Sigmoid colon (tissue), 7 donors: Measurements from ENCODE around the gene STRA6. TPM values are rescaled to one million over a fixed set of nuclear protein-coding genes. Genes with fewer than 3 reads are reported as not detected.

Source experiments
- DNase-seq: peaks from one replicate; pipeline ENCODE4 v3.0.0-alpha.2; 2019
- H3K27ac ChIP-seq, 4 donors: fragments of 200-600 bp; sonication (generic); one replicate each; pipeline ENCODE4 v1.5.1; 2016 to 2019; ENCODE audit warnings: mild to moderate bottlenecking in 1 of 4
- H3K27me3 ChIP-seq, 3 donors: fragments of 200-600 bp; sonication (generic); one replicate each; pipeline ENCODE4 v1.5.1; 2019; ENCODE audit warnings: mild to moderate bottlenecking in 1 of 3
- H3K36me3 ChIP-seq, 4 donors: fragments of 200-600 bp; sonication (generic); one replicate each; pipeline ENCODE4 v1.5.1; 2016 to 2019
- H3K4me1 ChIP-seq, 4 donors: fragments of 200-600 bp; sonication (generic); one replicate each; pipeline ENCODE4 v1.5.1; 2017 to 2019
- H3K4me3 ChIP-seq, 4 donors: fragments of 200-600 bp; sonication (generic); one replicate each; pipeline ENCODE4 v1.5.1; 2017 to 2019; ENCODE audit warnings: mild to moderate bottlenecking in 2 of 4, moderate library complexity in 1 of 4
- H3K9me3 ChIP-seq, 4 donors: fragments of 200-600 bp in 3 of 4; sonication (generic) in 3 of 4; one replicate each; pipeline versions ENCODE4 v1.5.1 to v1.6.1; 2013 to 2019
- EP300 ChIP-seq, 4 donors: sonication (generic); formaldehyde crosslinking; IDR thresholded peaks; one replicate each; pipeline ENCODE4 v1.6.1; 2017; ENCODE audit warnings: antibody characterized with exemption in 4 of 4
- POLR2A ChIP-seq, 2 donors: fragments of 450-650 bp; IDR thresholded peaks; one replicate each; pipeline ENCODE4 v1.6.1; 2016; ENCODE audit warnings: antibody characterized with exemption in 2 of 2, mild to moderate bottlenecking in 2 of 2, moderate library complexity in 2 of 2
- POLR2AphosphoS5 ChIP-seq, 4 donors: sonication (generic); formaldehyde crosslinking; IDR thresholded peaks; one replicate each; pipeline ENCODE4 v1.6.1; 2017; ENCODE audit warnings: antibody characterized with exemption in 4 of 4
- WGBS, 2 donors: extraction: QIAGEN DNeasy Blood & Tissue Kit; methylation state at CpG; one replicate each; pipeline ENCODE4 v1.1.7; 2013; 5-methylcytosine and 5-hydroxymethylcytosine counted together
- intact Hi-C: fragments of 100-400 bp; cut with DNase I; formaldehyde crosslinking; loops from one replicate; pipeline ENCODE4 v1.15.1; 2023
- polyA plus RNA-seq, 3 donors: library from polyadenylated mRNA; stranded (reverse); fragments of 200-250 nt; gene quantifications; one replicate each; pipeline ENCODE4 v1.2.3, GENCODE V29; 2013
- total RNA-seq, 4 donors: library from RNA; depleted of rRNA; stranded (reverse); fragments of >200 nt; gene quantifications; one replicate each; pipeline ENCODE4 v1.1.0, GENCODE V29; 2016
- TF ChIP-seq, protein P1 (sequence below), 4 experiments: fragments of 450-650 bp in 3 of 4; fragments of 200-600 bp in 1 of 4; IDR thresholded peaks; one replicate each; pipeline ENCODE4 v1.5.1; 2016 to 2019; ENCODE audit warnings: antibody characterized with exemption in 4 of 4, mild to moderate bottlenecking in 3 of 4, moderate library complexity in 2 of 4
- donor health status: healthy with polysubstance abuse.
- donor health status: Bipolar disorder and iron deficiency.
- donor health status: healthy.

Gene STRA6
- total and polyA plus RNA-seq, 7 donors: 0.50 to 0.71 TPM; not detected in 5

DNA sequence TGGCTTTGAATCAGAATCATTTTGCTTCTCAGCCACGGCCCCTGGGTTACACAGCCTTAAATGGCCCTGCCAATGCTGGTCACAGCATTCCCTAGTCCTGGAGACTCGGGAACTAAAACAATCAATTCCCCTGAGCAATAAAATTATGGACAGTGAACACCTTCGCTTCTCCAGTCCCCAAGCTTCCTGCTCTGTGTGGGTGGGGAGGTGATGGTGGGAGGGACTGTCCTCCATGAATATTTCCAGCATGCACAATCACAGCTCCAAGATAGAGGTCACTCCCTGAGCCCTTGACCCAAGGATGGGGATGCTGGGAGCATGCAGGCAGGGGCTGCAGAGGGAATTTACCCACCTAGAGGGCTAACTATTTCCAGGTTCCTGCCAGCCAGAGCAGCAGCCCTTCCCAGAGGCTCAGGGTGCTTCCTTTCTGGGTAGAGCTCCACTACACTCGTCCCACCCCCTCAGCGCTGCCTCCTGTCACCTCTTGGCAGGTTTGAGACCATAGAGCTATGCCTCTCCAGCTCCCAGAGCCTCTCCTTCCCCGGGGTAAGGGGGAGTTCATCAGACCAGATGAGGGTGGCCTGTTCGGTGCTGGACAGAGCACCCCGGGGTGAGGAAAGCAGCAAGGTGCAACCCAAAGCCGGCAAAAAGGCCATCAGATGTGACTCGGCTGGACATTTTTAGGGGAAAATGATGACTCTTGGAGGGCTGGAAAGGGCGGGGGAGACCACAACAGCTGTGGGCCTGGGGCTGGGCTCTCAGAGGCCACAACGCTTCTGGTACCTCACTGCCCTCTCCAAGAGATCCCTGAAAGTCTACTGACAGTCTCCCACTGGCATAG lies 19.0 kb upstream of the STRA6 start:
- H3K9me3 ChIP-seq: no peaks in the 10 kb centered on the region
- DNase-seq: no peak
- no peaks in the 10 kb centered on the region for H3K4me1 ChIP-seq
- no peak overlapping the region for H3K27ac ChIP-seq
- H3K27me3 ChIP-seq: peaks cover 0 to 27% (median 10%) of the 10 kb centered on the region in 3 donors
- TF ChIP-seq EP300 (IDR thresholded peaks at IDR 0.05) (no peak), POLR2A (IDR thresholded peaks at IDR 0.05) (no peak), POLR2AphosphoS5 (IDR thresholded peaks at IDR 0.05) (no peak)
- TF ChIP-seq, protein P1, sequence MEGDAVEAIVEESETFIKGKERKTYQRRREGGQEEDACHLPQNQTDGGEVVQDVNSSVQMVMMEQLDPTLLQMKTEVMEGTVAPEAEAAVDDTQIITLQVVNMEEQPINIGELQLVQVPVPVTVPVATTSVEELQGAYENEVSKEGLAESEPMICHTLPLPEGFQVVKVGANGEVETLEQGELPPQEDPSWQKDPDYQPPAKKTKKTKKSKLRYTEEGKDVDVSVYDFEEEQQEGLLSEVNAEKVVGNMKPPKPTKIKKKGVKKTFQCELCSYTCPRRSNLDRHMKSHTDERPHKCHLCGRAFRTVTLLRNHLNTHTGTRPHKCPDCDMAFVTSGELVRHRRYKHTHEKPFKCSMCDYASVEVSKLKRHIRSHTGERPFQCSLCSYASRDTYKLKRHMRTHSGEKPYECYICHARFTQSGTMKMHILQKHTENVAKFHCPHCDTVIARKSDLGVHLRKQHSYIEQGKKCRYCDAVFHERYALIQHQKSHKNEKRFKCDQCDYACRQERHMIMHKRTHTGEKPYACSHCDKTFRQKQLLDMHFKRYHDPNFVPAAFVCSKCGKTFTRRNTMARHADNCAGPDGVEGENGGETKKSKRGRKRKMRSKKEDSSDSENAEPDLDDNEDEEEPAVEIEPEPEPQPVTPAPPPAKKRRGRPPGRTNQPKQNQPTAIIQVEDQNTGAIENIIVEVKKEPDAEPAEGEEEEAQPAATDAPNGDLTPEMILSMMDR (IDR thresholded peaks at IDR 0.05): no peak
- 35 to 53% methylated on average over 12 of the region's 12 CpGs for WGBS, 2 donors
- no peak overlapping the region for H3K4me3 ChIP-seq
- no peaks in the 10 kb centered on the region for H3K36me3 ChIP-seq
- intact Hi-C loops: no loop called here

DNA sequence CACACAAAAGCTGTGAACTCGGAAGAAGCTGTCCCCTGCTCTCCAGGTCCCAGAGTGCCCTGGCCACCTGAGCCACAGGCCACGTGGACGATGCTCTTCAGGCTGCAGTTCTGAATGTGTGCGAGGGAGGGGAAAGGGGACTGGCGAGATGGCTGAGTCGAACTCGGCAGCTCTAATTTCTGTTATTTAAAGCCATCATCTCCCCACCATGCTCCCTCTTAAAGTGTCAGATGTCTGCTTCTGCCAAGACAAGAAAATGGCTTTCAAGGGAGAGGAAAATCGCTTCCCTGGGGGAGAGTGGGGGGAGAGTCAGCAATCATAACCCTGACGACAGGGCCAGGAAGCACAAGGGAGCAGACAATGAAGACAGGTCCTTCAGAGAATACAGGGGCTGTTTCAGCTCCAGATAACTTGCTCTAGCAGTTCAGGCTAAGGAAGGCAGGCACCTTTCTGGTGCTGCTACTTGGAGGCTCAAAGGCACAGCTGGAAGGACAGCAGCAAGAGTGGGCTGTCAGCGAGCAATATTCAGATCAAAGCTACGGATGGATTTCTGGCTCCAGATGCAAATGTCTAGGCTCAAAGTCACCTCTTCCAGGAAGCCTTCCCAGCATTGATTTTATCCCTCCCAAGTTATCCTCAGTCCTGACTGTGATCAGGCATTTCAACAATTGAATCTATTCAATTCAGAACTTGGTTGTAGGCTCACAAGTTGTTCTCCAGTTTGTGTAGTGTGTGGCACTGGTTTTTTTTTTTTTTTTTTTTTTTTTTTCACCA lies 18.1 kb upstream of the STRA6 start:
- Histone ChIP-seq H3K36me3 (no peaks in the 10 kb centered on the region), H3K4me3 (no peak overlapping the region), H3K27ac (no peak overlapping the region), H3K27me3 (peaks cover 0 to 27% (median 10%) of the 10 kb centered on the region in 3 donors), H3K9me3 (no peaks in the 10 kb centered on the region), H3K4me1 (no peaks in the 10 kb centered on the region)
- intact Hi-C loops: no loop called here
- WGBS, 2 donors: 79 to 82% methylated on average over 11 of the region's 11 CpGs
- DNase-seq: no peak
- TF ChIP-seq POLR2AphosphoS5 (IDR thresholded peaks at IDR 0.05): no peak
- no peak for TF ChIP-seq POLR2A (IDR thresholded peaks at IDR 0.05)
- TF ChIP-seq, protein P1 (IDR thresholded peaks at IDR 0.05): no peak
- no peak for TF ChIP-seq EP300 (IDR thresholded peaks at IDR 0.05)

DNA sequence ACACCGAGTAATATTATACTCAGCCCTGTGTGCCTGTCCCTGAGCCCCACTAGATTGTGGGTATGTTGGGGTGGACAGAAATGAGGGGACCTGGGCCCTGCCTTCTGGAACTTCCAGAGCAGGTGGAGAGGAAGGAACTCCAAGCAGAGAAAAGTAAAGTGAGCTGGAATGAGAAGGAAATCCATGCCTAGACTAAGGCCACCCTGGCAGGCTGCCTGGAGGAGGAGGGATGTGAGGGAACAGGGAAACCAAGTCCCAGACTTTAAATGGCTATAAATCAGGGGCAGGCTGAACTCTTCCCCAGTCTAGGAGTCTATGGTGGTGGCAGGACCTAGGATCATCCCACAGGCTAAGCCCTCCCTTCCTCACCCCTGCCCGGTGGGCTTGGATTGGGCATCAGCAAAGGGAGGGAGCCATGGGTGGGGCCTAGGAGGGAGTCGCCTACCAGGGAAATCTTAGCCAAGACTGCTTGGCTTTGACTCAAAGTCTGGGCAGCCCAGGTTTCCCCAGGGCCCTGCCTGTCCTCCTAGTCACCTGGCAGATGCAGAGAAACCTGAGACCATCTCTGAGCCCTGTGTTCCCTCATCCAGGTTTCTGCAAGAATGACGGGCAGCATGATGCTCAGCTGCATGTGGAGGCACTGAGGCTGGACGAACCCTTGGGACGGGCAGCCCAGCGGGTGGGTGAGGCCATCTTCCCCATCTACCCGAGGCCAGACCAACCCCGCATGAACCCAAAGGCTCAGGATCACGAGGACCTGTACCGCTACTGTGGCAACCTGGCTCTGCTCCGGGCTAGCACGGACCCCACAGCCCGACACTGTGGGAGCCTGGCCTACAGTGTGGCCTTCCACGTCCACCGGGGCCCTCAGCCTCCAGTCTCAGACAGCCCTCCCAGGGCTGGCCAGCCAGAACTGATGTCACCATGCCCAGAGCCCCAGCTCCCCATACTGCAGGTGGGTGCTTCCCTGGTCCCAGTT lies 15.6 kb upstream of the STRA6 start:
- no peak for DNase-seq
- Histone ChIP-seq H3K4me3 (no peak overlapping the region), H3K9me3 (no peaks in the 10 kb centered on the region), H3K27me3 (peaks cover 0 to 16% (median 0%) of the 10 kb centered on the region in 3 donors), H3K36me3 (no peaks in the 10 kb centered on the region), H3K4me1 (no peaks in the 10 kb centered on the region), H3K27ac (no peak overlapping the region)
- intact Hi-C loops: no loop called here
- 85 to 91% methylated on average over 16 of the region's 16 CpGs for whole genome bisulfite sequencing, 2 donors
- no peak for TF ChIP-seq EP300 (IDR thresholded peaks at IDR 0.05)
- TF ChIP-seq POLR2AphosphoS5 (IDR thresholded peaks at IDR 0.05): no peak
- TF ChIP-seq, protein P1 (IDR thresholded peaks at IDR 0.05): no peak
- no peak for TF ChIP-seq POLR2A (IDR thresholded peaks at IDR 0.05)

DNA sequence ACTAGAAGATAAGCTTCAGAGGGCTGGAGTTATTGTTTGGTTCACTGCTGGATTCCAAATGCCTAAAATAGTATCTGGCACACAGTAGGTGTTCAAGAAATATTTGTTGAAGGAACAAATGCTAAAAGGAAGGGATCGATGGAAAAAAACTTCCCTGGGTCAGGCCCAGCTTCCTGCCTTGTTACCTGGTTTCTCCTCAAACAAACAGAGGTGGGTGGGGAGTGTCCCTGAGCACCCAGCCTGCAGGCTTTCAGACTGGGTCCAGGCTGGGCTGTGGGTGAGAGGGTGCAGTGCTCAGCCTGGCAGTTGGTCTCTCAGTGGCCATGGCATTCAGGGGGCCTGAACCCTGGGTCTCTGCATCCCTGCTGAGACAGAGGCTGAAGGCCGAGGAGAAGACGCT lies 14.4 kb upstream of the STRA6 start:
- H3K4me1 ChIP-seq: no peaks in the 10 kb centered on the region
- peaks cover 0 to 9% (median 0%) of the 10 kb centered on the region in 3 donors for H3K27me3 ChIP-seq
- no peak for TF ChIP-seq POLR2AphosphoS5 (IDR thresholded peaks at IDR 0.05)
- no peak for TF ChIP-seq EP300 (IDR thresholded peaks at IDR 0.05)
- no peak for TF ChIP-seq POLR2A (IDR thresholded peaks at IDR 0.05)
- TF ChIP-seq, protein P1 (IDR thresholded peaks at IDR 0.05): no peak
- WGBS, 2 donors: 58 to 85% methylated on average over 3 of the region's 3 CpGs
- H3K4me3 ChIP-seq: no peak overlapping the region
- H3K36me3 ChIP-seq: no peaks in the 10 kb centered on the region
- no peak overlapping the region for H3K27ac ChIP-seq
- DNase-seq: no peak
- intact Hi-C loops: no loop called here
- no peaks in the 10 kb centered on the region for H3K9me3 ChIP-seq
